ENCODE results near the gene FGGY.
A peak's percentile ranks its signal among the peaks of the same experiment; 100 is the strongest.

The FGGY gene

DNA sequence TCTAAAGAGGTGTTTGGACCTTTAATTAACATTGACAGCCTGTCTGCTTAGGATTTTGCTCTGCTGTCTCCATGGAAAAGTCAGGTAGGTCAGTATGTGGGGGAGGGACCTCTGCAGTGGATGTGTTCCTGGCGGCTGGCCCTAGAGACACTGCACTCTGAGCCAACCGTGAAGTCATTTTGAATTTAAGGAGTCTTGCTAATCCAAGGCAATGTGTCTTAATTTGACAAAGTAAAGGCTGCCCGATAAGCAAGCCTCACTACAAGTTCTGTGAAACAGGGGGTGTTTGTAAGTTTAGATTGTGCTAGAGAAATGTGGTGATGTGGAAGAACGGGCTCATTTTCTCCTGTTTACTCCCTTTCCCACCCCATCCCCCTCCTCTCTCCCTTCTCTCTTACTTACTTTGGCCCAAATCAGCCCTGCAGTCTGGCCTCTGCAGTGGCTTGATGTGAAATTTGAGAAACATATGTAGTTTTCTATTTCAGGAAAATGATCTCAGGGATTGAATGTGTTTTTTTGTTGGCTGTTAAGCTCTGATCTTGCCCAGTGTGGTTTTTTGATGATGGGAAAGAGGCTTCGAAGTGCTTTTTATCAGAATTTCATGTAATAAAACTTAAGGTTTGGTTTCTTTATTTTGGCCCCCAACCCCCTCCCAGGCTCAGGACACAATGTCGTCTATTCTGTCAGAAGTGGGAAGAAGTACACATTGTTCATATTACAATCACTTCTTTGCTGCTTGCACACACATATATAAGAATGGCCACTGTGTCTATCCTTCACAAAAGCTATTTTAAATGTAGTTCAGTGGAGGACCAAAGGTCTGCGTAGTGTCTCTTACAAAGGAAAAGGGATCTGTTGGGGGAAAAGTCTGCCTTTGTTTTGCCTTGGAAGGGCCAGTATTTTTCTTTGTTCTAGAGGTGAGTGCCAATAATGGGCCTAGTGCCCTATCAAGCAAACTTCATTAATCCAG, 96.6 kb downstream of the FGGY start:
- no peaks in the 10 kb centered on the region for H3K9me3 ChIP-seq (ENCODE audit: low read length)
- H3K4me1 ChIP-seq (ENCODE audit: insufficient read depth, low read length): peaks cover 37% of the 10 kb centered on the region
- H3K27me3 ChIP-seq (ENCODE audit: insufficient read depth, low read length): no peaks in the 10 kb centered on the region
- peak overlapping the region; percentile 37 for H3K4me3 ChIP-seq (ENCODE audit: low read length)
- peak overlapping the region; percentile 46 for H2AFZ ChIP-seq (ENCODE audit: low read depth, low read length)
- no peaks in the 10 kb centered on the region for H3K36me3 ChIP-seq (ENCODE audit: insufficient read depth, low read length)

DNA sequence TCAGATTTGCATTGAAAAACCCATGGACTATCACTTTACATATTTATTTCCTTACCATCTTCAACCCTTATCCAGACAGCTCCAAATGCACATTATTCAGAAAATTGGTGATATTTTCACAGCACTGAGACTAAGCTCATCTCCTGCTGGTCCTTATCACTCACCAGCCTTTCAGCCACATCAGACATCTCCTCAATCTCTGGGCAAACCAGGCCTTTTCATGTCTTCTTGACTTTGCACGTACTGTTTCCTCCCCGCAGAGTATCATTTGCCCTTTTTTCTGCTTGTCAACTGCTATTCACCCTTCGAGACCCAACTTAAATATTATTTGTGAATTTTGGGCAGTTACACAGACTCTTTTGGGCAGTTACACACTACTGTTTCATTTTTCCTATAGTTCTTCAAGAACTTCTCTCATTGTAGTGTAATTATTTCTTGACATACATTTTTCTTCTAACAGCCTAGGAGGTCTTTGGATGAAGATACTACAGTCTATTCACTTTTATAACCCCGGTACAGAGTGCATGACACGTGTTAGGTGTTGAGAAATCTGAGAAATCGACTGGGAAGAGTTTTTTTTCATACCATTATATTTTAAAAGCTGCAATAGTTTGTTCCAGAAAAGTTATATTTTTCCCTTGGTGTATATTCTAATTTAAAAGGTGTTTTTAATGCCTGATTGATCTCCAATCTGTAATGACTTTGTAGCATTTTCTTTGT, 98.0 kb downstream of the FGGY start:
- Histone ChIP-seq H3K9me3 (ENCODE audit: low read length) (no peaks in the 10 kb centered on the region), H3K27me3 (ENCODE audit: insufficient read depth, low read length) (no peaks in the 10 kb centered on the region), H3K4me3 (ENCODE audit: low read length) (no peak overlapping the region), H3K4me1 (ENCODE audit: insufficient read depth, low read length) (peaks cover 37% of the 10 kb centered on the region), H2AFZ (ENCODE audit: low read depth, low read length) (no peak overlapping the region), H3K36me3 (ENCODE audit: insufficient read depth, low read length) (no peaks in the 10 kb centered on the region)

DNA sequence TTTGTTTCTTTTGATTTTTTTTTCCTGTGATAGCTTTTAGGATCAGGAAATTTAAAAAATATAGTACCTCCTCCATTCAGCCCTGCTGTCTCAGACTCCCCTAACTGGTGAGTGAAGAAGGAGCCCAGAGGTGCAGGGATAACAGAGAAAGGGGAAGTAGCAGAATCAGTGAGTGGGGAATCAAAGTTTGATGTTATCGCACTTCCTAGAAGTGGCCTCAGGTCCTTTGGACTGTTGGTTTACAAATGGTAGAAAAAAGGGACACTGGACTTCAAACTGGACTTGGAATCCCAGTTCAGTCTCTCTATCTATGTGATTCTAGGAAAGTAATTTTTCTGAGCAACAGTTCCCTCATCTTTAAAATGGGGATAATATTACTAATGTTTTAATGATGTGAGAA, 99.5 kb downstream of the FGGY start:
- no peak overlapping the region for H3K4me3 ChIP-seq (ENCODE audit: low read length)
- H3K36me3 ChIP-seq (ENCODE audit: insufficient read depth, low read length): no peaks in the 10 kb centered on the region
- H3K27me3 ChIP-seq (ENCODE audit: insufficient read depth, low read length): no peaks in the 10 kb centered on the region
- no peak overlapping the region for H2AFZ ChIP-seq (ENCODE audit: low read depth, low read length)
- peaks cover 36% of the 10 kb centered on the region for H3K4me1 ChIP-seq (ENCODE audit: insufficient read depth, low read length)
- H3K9me3 ChIP-seq (ENCODE audit: low read length): no peaks in the 10 kb centered on the region

DNA sequence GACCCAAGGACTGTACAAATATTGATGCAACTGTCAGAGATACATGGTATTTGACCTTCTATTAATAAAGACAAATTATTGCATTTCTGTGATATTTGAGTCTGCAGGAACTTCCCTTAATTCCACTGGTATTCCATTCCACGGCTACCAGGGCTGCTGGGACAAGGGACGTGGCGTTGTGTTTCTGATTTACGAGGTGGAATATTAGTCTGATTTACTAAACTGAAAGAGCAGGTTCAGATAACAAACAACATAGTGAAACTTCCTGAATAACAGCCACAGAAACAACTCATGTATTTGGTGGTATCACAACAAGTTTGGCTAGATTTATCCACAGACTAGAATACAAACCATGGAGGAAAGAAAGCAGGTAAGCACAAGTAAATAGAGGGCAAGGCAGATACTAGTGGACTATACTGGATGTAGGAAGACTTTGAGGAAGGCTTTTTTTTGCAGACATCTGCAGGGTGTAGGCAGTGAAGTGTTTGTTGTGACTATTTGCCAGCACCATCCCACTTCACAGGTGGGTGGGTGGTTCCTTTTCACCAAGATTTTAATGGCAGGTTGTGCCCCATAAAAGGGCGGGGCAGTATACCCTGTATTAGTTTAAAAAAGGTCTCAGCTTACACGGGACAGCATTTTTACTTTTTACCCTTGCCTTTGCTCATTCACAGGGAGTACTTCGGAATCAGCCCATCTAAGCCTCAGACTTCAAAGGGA, 100.4 kb downstream of the FGGY start:
- Histone ChIP-seq H3K27me3 (ENCODE audit: insufficient read depth, low read length) (no peaks in the 10 kb centered on the region), H3K4me3 (ENCODE audit: low read length) (no peak overlapping the region), H3K9me3 (ENCODE audit: low read length) (no peaks in the 10 kb centered on the region), H2AFZ (ENCODE audit: low read depth, low read length) (no peak overlapping the region), H3K4me1 (ENCODE audit: insufficient read depth, low read length) (peaks cover 27% of the 10 kb centered on the region), H3K36me3 (ENCODE audit: insufficient read depth, low read length) (no peaks in the 10 kb centered on the region)

DNA sequence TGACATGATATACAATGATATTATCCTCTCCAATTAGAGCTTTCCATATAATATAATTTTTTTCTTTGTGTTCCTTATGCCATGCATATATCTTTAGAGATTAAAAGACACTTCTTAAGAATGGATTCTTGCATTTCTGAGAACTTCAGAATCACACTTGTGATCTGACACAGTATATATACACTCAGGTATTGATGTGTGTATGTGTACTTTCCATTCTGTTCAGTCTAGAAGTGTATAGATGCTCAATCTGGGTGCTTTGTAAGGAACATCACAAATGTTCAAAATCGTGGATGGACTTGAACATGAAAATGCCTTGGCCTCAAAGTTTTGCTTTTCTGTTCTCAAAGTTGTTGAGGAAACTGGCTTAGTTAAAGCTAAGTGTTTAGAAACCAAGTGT, 102.7 kb downstream of the FGGY start:
- Histone ChIP-seq H3K4me3 (ENCODE audit: low read length) (no peak overlapping the region), H2AFZ (ENCODE audit: low read depth, low read length) (no peak overlapping the region), H3K9me3 (ENCODE audit: low read length) (no peaks in the 10 kb centered on the region), H3K27me3 (ENCODE audit: insufficient read depth, low read length) (no peaks in the 10 kb centered on the region), H3K36me3 (ENCODE audit: insufficient read depth, low read length) (no peaks in the 10 kb centered on the region), H3K4me1 (ENCODE audit: insufficient read depth, low read length) (peaks cover 3% of the 10 kb centered on the region)

DNA sequence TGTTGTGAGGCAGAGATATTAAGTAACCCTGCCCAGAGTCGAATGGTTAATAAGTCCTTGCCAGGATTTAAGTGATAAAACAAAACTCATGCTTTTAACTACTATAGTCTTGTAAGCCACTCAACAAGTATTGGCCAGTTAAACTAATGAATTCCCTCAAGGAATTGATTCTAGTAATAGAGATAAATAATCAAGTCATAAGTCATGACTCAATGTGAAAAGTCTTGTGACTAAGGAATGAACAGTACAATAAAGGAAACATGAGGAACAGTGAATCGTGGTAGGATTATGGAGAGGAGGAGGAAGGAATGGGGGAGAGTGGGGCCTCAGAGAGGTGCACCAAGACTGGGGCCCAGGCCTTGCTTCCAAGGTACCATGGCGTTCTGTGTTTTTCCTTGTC, 104.7 kb downstream of the FGGY start:
- H3K4me3 ChIP-seq (ENCODE audit: low read length): no peak overlapping the region
- no peaks in the 10 kb centered on the region for H3K9me3 ChIP-seq (ENCODE audit: low read length)
- no peak overlapping the region for H2AFZ ChIP-seq (ENCODE audit: low read depth, low read length)
- H3K4me1 ChIP-seq (ENCODE audit: insufficient read depth, low read length): no peaks in the 10 kb centered on the region
- no peaks in the 10 kb centered on the region for H3K27me3 ChIP-seq (ENCODE audit: insufficient read depth, low read length)
- no peaks in the 10 kb centered on the region for H3K36me3 ChIP-seq (ENCODE audit: insufficient read depth, low read length)

DNA sequence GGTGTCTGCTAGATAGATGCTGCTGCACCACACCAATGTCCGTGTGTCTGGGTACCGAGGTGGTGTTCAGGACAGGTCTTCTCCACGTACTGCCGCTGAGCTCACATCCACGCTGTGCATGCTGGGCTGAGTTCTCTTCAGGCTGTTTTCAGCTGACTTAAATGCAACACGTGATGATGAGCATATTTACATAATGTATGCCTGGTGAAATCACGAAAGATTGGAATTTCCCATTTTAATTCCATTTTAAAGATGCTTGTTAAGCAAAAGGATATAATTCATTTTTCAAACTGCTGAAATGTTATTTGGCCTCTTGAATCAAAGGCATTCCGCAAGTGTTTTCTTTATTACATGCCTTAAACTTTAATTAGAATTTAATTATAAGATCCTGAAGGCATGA, 107.9 kb downstream of the FGGY start:
- H3K36me3 ChIP-seq (ENCODE audit: insufficient read depth, low read length): no peaks in the 10 kb centered on the region
- H3K27me3 ChIP-seq (ENCODE audit: insufficient read depth, low read length): no peaks in the 10 kb centered on the region
- no peak overlapping the region for H2AFZ ChIP-seq (ENCODE audit: low read depth, low read length)
- H3K4me1 ChIP-seq (ENCODE audit: insufficient read depth, low read length): peaks cover 11% of the 10 kb centered on the region
- H3K9me3 ChIP-seq (ENCODE audit: low read length): no peaks in the 10 kb centered on the region
- no peak overlapping the region for H3K4me3 ChIP-seq (ENCODE audit: low read length)

DNA sequence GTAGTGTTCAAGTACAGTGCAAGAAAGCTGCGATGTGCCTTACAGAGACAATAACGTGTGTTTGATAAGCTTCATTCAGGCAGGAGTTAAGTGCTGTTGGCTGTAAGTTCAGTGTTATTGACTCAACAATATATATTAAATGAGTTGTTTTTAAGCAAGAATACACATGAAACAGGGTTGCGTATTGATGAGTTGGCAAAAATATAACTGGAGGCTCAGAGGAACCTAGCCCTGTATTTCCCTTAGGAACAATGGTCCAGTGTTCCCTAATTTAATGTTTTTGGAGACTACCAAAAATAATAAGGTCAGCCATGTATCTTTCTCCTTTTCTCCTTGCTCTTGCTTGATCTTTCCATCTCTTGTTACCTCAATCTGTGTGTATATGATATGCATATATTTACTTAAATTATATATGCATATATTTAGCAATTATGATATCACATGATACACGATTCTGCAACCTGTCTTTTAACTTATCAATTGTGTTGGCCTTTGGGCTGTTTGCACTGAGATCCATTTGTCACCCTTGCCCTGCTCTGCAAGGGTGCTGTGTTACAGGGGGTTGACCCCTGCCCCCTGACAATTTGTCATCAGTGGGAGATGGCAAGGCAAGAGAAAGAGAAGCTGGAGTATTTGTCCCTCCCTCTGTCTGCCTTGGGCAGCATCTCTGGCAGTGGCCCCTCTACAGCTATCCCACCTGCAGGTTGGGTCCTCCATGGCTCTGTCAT, 109.7 kb downstream of the FGGY start:
- Histone ChIP-seq H3K9me3 (ENCODE audit: low read length) (no peaks in the 10 kb centered on the region), H2AFZ (ENCODE audit: low read depth, low read length) (no peak overlapping the region), H3K4me3 (ENCODE audit: low read length) (no peak overlapping the region), H3K36me3 (ENCODE audit: insufficient read depth, low read length) (no peaks in the 10 kb centered on the region), H3K27me3 (ENCODE audit: insufficient read depth, low read length) (no peaks in the 10 kb centered on the region), H3K4me1 (ENCODE audit: insufficient read depth, low read length) (peaks cover 11% of the 10 kb centered on the region)

DNA sequence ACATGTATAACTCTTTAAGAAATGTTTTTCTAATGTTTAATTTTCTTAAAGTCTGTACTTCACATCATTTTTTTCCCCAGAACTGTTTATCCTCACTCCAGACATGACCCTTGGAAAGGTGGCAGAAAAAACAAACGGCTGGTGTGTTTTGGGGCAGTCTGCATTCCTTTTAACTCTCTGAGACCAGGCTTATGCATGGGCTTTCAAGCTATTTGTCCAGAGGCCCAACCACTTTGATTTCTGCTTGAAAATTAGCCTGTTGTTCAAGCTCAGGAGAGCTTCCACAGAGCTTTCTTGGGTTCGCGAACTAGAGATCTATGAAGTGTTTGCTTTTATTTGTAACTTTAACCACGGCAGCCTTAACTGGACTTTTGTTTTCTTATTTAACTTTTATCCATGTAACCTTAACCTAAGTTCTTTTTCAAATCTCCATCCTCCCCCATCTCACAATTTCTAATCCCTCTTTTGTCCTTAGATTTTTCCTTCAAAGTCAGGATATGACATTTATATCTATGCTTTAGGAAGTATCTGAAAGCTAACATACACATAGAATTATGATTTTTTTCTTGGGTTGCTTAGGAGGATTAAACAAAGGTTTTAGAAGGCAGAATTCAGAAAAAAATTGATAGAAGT, 111.8 kb downstream of the FGGY start:
- Histone ChIP-seq H3K4me3 (ENCODE audit: low read length) (no peak overlapping the region), H2AFZ (ENCODE audit: low read depth, low read length) (no peak overlapping the region)

DNA sequence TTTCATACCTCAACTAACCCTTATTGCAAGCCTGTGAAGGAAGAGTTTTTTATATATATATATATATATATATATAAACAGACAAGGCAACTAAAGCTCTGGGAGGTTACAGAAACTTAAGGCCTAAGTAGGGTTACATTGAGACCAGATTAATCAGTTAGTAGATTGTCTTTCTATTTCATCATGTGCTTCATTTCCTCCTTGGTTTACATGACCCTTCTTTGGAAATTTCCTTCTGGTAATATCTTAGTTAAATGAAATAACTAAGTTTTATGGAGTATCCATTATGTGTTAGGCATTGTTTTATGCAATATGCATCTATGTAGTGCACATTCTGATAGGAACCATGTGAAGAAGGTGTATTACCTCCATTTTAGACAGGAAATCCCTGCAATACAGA, 112.7 kb downstream of the FGGY start:
- H2AFZ ChIP-seq (ENCODE audit: low read depth, low read length): no peak overlapping the region
- H3K4me1 ChIP-seq (ENCODE audit: insufficient read depth, low read length): peaks cover 11% of the 10 kb centered on the region
- no peaks in the 10 kb centered on the region for H3K27me3 ChIP-seq (ENCODE audit: insufficient read depth, low read length)
- no peaks in the 10 kb centered on the region for H3K36me3 ChIP-seq (ENCODE audit: insufficient read depth, low read length)
- H3K9me3 ChIP-seq (ENCODE audit: low read length): no peaks in the 10 kb centered on the region
- no peak overlapping the region for H3K4me3 ChIP-seq (ENCODE audit: low read length)

More for the DNA sequence above, 111.8 kb downstream of the FGGY start:
- H3K4me1 ChIP-seq (ENCODE audit: insufficient read depth, low read length): peaks cover 11% of the 10 kb centered on the region
- no peaks in the 10 kb centered on the region for H3K9me3 ChIP-seq (ENCODE audit: low read length)
- H3K36me3 ChIP-seq (ENCODE audit: insufficient read depth, low read length): no peaks in the 10 kb centered on the region
- H3K27me3 ChIP-seq (ENCODE audit: insufficient read depth, low read length): no peaks in the 10 kb centered on the region

DNA sequence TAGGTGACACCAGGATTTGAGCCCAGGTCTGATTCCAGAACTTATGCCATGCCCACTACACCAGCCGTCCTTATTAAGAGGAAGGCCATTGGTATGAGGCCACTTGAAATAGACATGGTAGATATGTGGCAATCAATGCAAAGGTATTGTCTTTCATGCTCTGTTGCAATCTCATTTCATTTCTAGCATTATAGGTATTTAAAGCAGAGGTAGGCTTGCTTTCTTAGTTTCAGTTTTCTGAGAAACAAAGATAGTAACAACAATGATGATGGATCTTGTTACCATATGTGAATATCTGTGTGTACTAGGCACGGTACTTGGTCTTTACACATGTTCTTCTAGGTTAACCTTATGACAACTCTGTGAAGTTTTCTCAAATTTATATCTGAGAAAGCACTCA, 113.1 kb downstream of the FGGY start:
- H2AFZ ChIP-seq (ENCODE audit: low read depth, low read length): no peak overlapping the region
- no peaks in the 10 kb centered on the region for H3K27me3 ChIP-seq (ENCODE audit: insufficient read depth, low read length)
- H3K4me3 ChIP-seq (ENCODE audit: low read length): no peak overlapping the region
- H3K36me3 ChIP-seq (ENCODE audit: insufficient read depth, low read length): no peaks in the 10 kb centered on the region
- no peaks in the 10 kb centered on the region for H3K9me3 ChIP-seq (ENCODE audit: low read length)
- H3K4me1 ChIP-seq (ENCODE audit: insufficient read depth, low read length): peaks cover 11% of the 10 kb centered on the region

DNA sequence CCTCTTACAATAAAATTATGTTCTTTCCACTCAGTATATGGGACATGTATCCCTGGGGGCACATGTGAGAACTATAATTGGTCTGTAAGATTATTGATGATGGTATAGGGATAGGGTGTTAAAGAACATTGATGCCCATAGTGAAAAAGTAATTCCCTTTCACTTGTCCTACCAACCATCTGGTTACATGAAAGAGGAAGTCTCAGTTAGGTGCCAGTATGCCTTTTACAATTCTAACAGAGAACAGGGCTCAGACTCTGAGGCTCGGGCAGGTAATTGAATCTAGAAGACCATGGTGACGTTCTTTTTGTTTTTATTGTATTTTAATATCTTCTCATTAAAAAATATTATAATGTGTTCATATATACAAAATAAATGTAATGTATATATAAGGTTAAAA, 113.6 kb downstream of the FGGY start:
- no peak overlapping the region for H2AFZ ChIP-seq (ENCODE audit: low read depth, low read length)
- H3K27me3 ChIP-seq (ENCODE audit: insufficient read depth, low read length): no peaks in the 10 kb centered on the region
- peaks cover 12% of the 10 kb centered on the region for H3K4me1 ChIP-seq (ENCODE audit: insufficient read depth, low read length)
- no peak overlapping the region for H3K4me3 ChIP-seq (ENCODE audit: low read length)
- H3K36me3 ChIP-seq (ENCODE audit: insufficient read depth, low read length): no peaks in the 10 kb centered on the region
- no peaks in the 10 kb centered on the region for H3K9me3 ChIP-seq (ENCODE audit: low read length)
